Measurements from ENCODE around the gene SLC28A2.
A peak's percentile ranks its signal among the peaks of the same experiment; 100 is the strongest.

SLC28A2 gene

DNA sequence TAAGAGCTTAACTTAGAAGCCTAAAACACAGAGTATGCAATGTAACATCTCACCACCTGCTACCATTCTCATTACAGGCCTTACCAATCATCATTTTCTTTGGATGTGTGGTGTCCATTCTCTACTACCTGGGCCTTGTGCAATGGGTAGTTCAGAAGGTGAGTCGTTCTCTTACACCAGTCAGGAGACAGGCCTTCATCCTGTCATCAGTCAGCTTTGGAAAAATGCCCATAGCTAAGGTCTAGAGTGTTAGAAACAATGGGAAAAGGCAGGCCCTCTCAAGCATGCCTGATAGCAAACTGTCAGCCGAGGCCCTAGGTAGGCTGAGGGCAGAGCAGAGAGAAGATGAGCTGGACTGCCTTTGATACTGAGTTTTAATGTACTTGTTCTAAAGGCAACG is 13.5 kb downstream of the SLC28A2 start:
- DNase-seq (ENCODE audit: low spot score): no peak
- TF ChIP-seq, protein P1, sequence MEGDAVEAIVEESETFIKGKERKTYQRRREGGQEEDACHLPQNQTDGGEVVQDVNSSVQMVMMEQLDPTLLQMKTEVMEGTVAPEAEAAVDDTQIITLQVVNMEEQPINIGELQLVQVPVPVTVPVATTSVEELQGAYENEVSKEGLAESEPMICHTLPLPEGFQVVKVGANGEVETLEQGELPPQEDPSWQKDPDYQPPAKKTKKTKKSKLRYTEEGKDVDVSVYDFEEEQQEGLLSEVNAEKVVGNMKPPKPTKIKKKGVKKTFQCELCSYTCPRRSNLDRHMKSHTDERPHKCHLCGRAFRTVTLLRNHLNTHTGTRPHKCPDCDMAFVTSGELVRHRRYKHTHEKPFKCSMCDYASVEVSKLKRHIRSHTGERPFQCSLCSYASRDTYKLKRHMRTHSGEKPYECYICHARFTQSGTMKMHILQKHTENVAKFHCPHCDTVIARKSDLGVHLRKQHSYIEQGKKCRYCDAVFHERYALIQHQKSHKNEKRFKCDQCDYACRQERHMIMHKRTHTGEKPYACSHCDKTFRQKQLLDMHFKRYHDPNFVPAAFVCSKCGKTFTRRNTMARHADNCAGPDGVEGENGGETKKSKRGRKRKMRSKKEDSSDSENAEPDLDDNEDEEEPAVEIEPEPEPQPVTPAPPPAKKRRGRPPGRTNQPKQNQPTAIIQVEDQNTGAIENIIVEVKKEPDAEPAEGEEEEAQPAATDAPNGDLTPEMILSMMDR (IDR thresholded peaks at IDR 0.05; ENCODE audit: extremely low read depth, missing control alignments): no peak

DNA sequence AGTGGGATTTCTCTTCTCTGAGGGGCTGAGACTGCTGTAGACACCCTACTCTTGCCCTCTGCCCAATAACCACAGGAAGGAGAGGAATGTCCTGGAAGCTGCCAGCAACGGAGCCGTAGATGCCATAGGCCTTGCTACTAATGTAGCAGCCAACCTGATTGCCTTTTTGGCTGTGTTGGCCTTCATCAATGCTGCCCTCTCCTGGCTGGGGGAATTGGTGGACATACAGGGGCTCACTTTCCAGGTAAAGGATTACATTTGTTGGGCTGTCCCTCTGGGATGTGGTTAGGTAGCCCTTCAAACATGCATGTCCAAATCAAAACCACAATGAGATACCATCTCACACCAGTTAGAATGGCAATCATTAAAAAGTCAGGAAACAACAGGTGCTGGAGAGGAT is 16.1 kb downstream of the SLC28A2 start:
- TF ChIP-seq, protein P1 (IDR thresholded peaks at IDR 0.05; ENCODE audit: extremely low read depth, missing control alignments): no peak
- no peak for DNase-seq (ENCODE audit: low spot score)

DNA sequence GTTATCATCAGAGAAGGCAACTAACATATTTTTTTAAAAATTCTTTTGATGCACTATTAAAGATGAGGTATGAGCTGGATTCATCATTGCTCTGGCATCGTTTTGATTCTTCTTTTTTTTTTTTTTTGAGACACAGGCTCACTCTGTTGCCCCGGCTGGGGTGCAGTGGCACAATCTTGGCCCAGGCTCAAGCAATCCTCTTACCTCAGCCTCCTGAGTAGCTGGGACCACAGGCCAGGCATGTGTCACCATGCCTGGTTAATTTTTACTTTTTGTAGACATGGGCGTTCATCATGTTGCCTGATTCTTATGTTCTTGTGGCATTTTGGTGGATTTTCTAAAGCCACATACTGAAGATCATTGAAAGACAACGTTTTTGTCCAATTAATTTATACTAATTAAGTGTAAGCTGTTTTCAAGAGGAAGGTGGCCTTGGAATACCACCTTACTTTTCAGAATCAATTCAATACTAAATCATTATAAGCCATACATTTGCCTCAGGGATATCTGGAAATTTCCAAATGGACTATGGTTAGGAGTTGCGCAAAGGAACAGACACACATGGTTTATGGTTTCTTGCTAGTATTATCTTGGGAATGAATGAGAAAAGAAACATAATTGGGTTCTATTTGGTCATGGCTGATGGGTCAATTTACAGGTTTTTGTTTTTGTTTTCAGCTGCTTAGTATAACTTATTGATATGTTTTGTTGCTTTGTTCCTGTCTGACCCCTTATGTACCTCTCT is 22.8 kb downstream of the SLC28A2 start:
- DNase-seq (ENCODE audit: low spot score): no peak
- TF ChIP-seq, protein P1 (IDR thresholded peaks at IDR 0.05; ENCODE audit: extremely low read depth, missing control alignments): no peak

DNA sequence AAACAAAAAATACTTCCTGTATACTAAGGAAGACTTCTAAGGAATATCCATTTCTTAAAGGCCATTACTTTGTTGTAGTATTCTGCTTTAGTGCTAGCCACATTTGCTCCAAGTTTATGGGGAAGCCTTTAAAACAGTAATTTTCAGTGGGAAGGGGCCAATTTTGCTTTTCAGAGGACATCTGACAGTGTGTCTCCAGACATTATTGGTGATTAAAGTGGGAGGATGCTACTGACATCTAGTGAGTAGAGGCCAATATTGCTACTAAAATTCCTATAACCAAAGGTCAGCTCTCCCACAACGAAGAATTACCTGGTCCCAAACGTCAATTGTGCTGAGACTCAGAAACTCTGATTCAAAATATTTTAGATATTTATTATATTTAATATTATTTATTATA is 24.8 kb downstream of the SLC28A2 start:
- no peak for DNase-seq (ENCODE audit: low spot score)
- TF ChIP-seq, protein P1 (IDR thresholded peaks at IDR 0.05; ENCODE audit: extremely low read depth, missing control alignments): peak; percentile 28

DNA sequence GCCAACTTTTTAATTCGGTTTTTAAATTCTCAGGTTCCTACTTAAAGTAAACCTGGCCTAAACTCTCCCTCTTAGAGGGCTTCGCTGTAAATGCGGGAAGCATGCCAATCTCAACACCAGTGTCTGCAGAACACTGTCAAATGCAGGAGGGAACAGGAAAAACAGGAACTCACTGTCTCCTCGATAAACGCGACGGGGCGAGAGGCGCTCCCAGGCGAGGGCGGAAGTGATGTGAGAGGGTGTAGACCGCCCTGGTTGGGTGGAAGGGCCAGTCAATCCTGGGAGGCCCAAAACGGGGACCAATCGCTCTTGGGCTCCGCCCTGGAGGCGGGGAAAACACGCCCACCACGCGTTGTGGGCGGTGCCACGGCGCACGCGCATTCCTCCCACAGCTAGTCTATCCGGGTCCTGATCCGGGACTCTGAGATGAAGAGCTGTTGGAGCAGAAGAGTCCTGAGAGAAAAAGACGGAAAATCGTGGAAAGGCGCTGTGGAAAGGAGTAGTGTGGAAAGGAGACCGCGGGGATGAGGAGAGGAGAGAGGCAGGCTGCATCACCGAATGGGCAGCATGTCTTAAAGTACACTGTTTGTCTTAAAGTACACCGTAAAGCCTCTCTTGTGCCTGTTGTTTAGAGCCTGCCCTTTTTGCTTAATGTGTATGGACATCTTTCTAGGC is 27.1 kb downstream of the SLC28A2 start:
- DNase-seq (ENCODE audit: low spot score): peak; percentile 97
- TF ChIP-seq, protein P1 (IDR thresholded peaks at IDR 0.05; ENCODE audit: extremely low read depth, missing control alignments): no peak

DNA sequence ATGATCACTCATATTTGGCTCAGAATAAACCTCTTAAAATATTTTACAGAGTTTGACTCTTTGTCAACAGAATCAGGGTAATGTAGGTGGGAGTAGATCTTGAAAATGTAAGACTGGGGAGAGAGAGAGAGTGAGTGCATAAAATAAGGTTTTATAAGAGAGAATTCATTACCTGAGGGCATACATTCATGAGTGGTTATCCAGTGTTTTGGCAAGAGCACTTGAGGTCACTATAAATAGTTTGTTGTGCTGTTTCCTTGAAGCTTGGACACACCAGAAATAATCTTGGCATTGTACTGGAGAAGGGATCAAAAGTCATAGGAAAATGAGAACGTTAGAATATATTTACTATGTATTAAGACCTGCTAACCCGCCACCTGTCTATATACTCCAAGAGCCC is 33.4 kb downstream of the SLC28A2 start:
- no peak for DNase-seq (ENCODE audit: low spot score)
- TF ChIP-seq, protein P1 (IDR thresholded peaks at IDR 0.05; ENCODE audit: extremely low read depth, missing control alignments): no peak

DNA sequence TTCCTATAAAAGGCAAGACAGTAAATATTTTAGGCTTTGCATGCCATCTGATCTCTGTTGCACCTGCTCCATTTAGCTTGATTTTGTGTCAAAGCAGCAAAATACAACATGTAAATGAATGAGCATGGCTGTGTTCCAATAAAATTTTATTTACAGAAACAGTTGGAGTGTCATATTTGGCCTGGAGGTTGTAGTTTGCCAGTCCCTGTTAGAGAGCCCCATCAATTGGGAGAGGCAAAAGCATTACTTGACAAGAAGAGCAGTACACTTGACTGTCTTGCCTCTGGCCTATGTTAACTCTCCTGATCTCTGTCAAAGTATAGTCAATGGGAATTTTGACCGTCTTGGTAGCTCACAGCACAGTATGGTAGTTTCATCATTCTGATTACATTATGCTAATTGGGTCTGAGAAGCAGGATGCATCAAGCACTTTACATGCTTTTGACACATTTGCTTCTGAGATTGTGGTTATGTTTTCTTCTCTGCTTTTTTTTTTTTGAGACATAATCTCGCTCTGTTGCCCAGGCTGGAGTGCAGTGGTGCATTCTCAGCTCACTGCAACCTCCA is 35.4 kb downstream of the SLC28A2 start:
- TF ChIP-seq, protein P1 (IDR thresholded peaks at IDR 0.05; ENCODE audit: extremely low read depth, missing control alignments): no peak
- no peak for DNase-seq (ENCODE audit: low spot score)
